ENCODE results near the gene RAB11FIP3.

- no peak for TF ChIP-seq GATA2 (IDR thresholded peaks at IDR 0.05; ENCODE audit: low read depth, low read length)
- TF ChIP-seq GATA3 (IDR thresholded peaks at IDR 0.05; ENCODE audit: low read depth, low read length), result no peak
These were observed 78.0 kb downstream of the RAB11FIP3 start for GRCh38 chr16:503150-504071.
